Right forelimb (tissue), 1 donor: ENCODE results near the gene PHYHIPL.

ENCODE experiments used
- DNase-seq: peaks from one replicate; pipeline ENCODE4 v3.0.0-alpha.2; 2018

Gene PHYHIPL

GRCh38 chr10:59258890-59259289 lies 82.4 kb downstream of the PHYHIPL start:
- no peak for DNase-seq

- DNase-seq, result no peak
Observed at GRCh38 chr10:59265141-59265540, 88.7 kb downstream of the PHYHIPL start.

GRCh38 chr10:59266321-59266720 lies 89.9 kb downstream of the PHYHIPL start:
- no peak for DNase-seq

GRCh38 chr10:59268460-59268859 lies 92.0 kb downstream of the PHYHIPL start:
- no peak for DNase-seq

GRCh38 chr10:59269651-59270050 lies 93.2 kb downstream of the PHYHIPL start:
- no peak for DNase-seq

GRCh38 chr10:59270492-59270891 lies 94.0 kb downstream of the PHYHIPL start:
- DNase-seq, result no peak

- DNase-seq, result no peak
Observed at GRCh38 chr10:59271160-59271559, 94.7 kb downstream of the PHYHIPL start.

GRCh38 chr10:59272061-59272460 lies 95.6 kb downstream of the PHYHIPL start:
- no peak for DNase-seq

- DNase-seq, result no peak
Observed at GRCh38 chr10:59273445-59273844, 97.0 kb downstream of the PHYHIPL start.

- DNase-seq, result no peak
Observed at GRCh38 chr10:59276133-59276532, 99.7 kb downstream of the PHYHIPL start.

- no peak for DNase-seq
Observed at GRCh38 chr10:59276919-59277318, 100.5 kb downstream of the PHYHIPL start.

- no peak for DNase-seq
Observed at GRCh38 chr10:59279476-59279875, 103.0 kb downstream of the PHYHIPL start.

GRCh38 chr10:59279991-59280505 lies 103.6 kb downstream of the PHYHIPL start:
- DNase-seq, result no peak

GRCh38 chr10:59281861-59282260 lies 105.4 kb downstream of the PHYHIPL start:
- DNase-seq, result no peak

GRCh38 chr10:59283456-59284091 lies 107.1 kb downstream of the PHYHIPL start:
- DNase-seq, result no peak

- DNase-seq, result no peak
Observed at GRCh38 chr10:59284118-59284975, 107.9 kb downstream of the PHYHIPL start.

- no peak for DNase-seq
Observed at GRCh38 chr10:59285073-59285472, 108.6 kb downstream of the PHYHIPL start.

GRCh38 chr10:59285848-59286247 lies 109.4 kb downstream of the PHYHIPL start:
- DNase-seq, result no peak

GRCh38 chr10:59287587-59288255 lies 111.3 kb downstream of the PHYHIPL start:
- no peak for DNase-seq

GRCh38 chr10:59289853-59290252 lies 113.4 kb downstream of the PHYHIPL start:
- DNase-seq, result no peak

- no peak for DNase-seq
Observed at GRCh38 chr10:59290448-59290847, 114.0 kb downstream of the PHYHIPL start.
